ENCODE measurements around the gene ICOS. TPM values are rescaled to one million over a fixed set of nuclear protein-coding genes. Genes with fewer than 3 reads are reported as not detected.

Gene ICOS
- total RNA-seq (ENCODE audit: unreplicated experiment), result not detected
- long read RNA-seq, result 0 reads

- Mint-ChIP-seq H3K27me3 (ENCODE audit: unreplicated experiment) (peaks cover 1% of the 10 kb centered on the region), H3K9me3 (ENCODE audit: unreplicated experiment) (no peaks in the 10 kb centered on the region), H3K36me3 (ENCODE audit: low read depth, unreplicated experiment) (no peaks in the 10 kb centered on the region), H3K4me3 (ENCODE audit: unreplicated experiment) (no peak within 1 kb of the TSS), H3K27ac (ENCODE audit: unreplicated experiment) (no peak within 1 kb of the TSS), H3K4me1 (ENCODE audit: unreplicated experiment) (no peaks in the 10 kb centered on the region)
- DNase-seq (ENCODE audit: low spot score), result no peak
- TF ChIP-seq CTCF (IDR thresholded peaks at IDR 0.05; ENCODE audit: unreplicated experiment), result no peak
Observed at GRCh38 chr2:203936535-203936934, at the start of gene ICOS. TSS of gene ICOS (plus strand) at chr2:203936763. CDS start at chr2:203936815, 52 bp downstream.

GRCh38 chr2:203887677-203888076, 48.9 kb upstream of the ICOS start:
- H3K27ac Mint-ChIP-seq (ENCODE audit: unreplicated experiment), result no peak overlapping the region
- H3K9me3 Mint-ChIP-seq (ENCODE audit: unreplicated experiment), result no peaks in the 10 kb centered on the region
- H3K4me1 Mint-ChIP-seq (ENCODE audit: unreplicated experiment), result no peaks in the 10 kb centered on the region
- H3K36me3 Mint-ChIP-seq (ENCODE audit: low read depth, unreplicated experiment), result no peaks in the 10 kb centered on the region
- H3K4me3 Mint-ChIP-seq (ENCODE audit: unreplicated experiment), result no peak overlapping the region
- H3K27me3 Mint-ChIP-seq (ENCODE audit: unreplicated experiment), result no peaks in the 10 kb centered on the region
- no peak for TF ChIP-seq CTCF (IDR thresholded peaks at IDR 0.05; ENCODE audit: unreplicated experiment)
- no peak for DNase-seq (ENCODE audit: low spot score)

GRCh38 chr2:203889542-203889941, 47.0 kb upstream of the ICOS start:
- DNase-seq (ENCODE audit: low spot score), result no peak
- H3K4me3 Mint-ChIP-seq (ENCODE audit: unreplicated experiment), result no peak overlapping the region
- no peaks in the 10 kb centered on the region for H3K4me1 Mint-ChIP-seq (ENCODE audit: unreplicated experiment)
- no peak overlapping the region for H3K27ac Mint-ChIP-seq (ENCODE audit: unreplicated experiment)
- H3K9me3 Mint-ChIP-seq (ENCODE audit: unreplicated experiment), result no peaks in the 10 kb centered on the region
- no peaks in the 10 kb centered on the region for H3K27me3 Mint-ChIP-seq (ENCODE audit: unreplicated experiment)
- no peaks in the 10 kb centered on the region for H3K36me3 Mint-ChIP-seq (ENCODE audit: low read depth, unreplicated experiment)
- no peak for TF ChIP-seq CTCF (IDR thresholded peaks at IDR 0.05; ENCODE audit: unreplicated experiment)

- no peak for TF ChIP-seq CTCF (IDR thresholded peaks at IDR 0.05; ENCODE audit: unreplicated experiment)
- no peaks in the 10 kb centered on the region for H3K9me3 Mint-ChIP-seq (ENCODE audit: unreplicated experiment)
- no peaks in the 10 kb centered on the region for H3K27me3 Mint-ChIP-seq (ENCODE audit: unreplicated experiment)
- H3K4me1 Mint-ChIP-seq (ENCODE audit: unreplicated experiment), result no peaks in the 10 kb centered on the region
- H3K27ac Mint-ChIP-seq (ENCODE audit: unreplicated experiment), result no peak overlapping the region
- H3K36me3 Mint-ChIP-seq (ENCODE audit: low read depth, unreplicated experiment), result no peaks in the 10 kb centered on the region
- no peak for DNase-seq (ENCODE audit: low spot score)
- H3K4me3 Mint-ChIP-seq (ENCODE audit: unreplicated experiment), result no peak overlapping the region
Observed at GRCh38 chr2:203889944-203890343, 46.6 kb upstream of the ICOS start.

- H3K36me3 Mint-ChIP-seq (ENCODE audit: low read depth, unreplicated experiment), result no peaks in the 10 kb centered on the region
- TF ChIP-seq CTCF (IDR thresholded peaks at IDR 0.05; ENCODE audit: unreplicated experiment), result no peak
- no peak for DNase-seq (ENCODE audit: low spot score)
- no peak overlapping the region for H3K4me3 Mint-ChIP-seq (ENCODE audit: unreplicated experiment)
- H3K4me1 Mint-ChIP-seq (ENCODE audit: unreplicated experiment), result no peaks in the 10 kb centered on the region
- no peak overlapping the region for H3K27ac Mint-ChIP-seq (ENCODE audit: unreplicated experiment)
- H3K27me3 Mint-ChIP-seq (ENCODE audit: unreplicated experiment), result no peaks in the 10 kb centered on the region
- H3K9me3 Mint-ChIP-seq (ENCODE audit: unreplicated experiment), result no peaks in the 10 kb centered on the region
Observed at GRCh38 chr2:203890733-203891132, 45.8 kb upstream of the ICOS start.
